Measurements from ENCODE around the gene SNU13. TPM values are rescaled to one million over a fixed set of nuclear protein-coding genes. Genes with fewer than 3 reads are reported as not detected.

Gene SNU13
- total RNA-seq, 2 donors from 2014 or later: 33.3 to 50.6 TPM

DNA sequence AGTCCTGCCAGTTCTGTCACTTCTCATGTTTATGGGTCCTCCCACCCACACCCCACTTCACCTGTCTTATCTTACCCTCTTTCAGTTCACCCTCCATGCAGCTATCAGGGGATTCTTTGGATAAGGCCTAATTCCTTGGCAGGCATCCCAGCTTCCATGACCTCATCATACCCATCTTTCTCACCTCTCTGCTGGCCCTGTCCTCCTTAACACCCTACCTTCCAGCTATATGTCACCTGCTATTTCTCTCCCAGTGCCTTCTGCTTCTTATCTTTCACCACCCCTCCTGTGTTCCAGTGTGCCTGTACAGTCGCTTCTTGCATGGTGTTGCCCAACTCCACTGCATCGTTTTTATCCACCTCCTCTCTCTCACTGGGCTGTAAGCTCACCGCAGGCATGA lies 28.3 kb downstream of the SNU13 start:
- H3K4me3 ChIP-seq: no peak overlapping the region
- H3K9me3 ChIP-seq: no peaks in the 10 kb centered on the region
- H3K36me3 ChIP-seq (replicated peaks in 1 of 2; ENCODE audit: insufficient read depth in 1 of 2, low read depth in 2 of 2): peaks cover 16 to 37% of the 10 kb centered on the region in 2 donors
- H3K27ac ChIP-seq: no peak overlapping the region
- TF ChIP-seq, protein P1, sequence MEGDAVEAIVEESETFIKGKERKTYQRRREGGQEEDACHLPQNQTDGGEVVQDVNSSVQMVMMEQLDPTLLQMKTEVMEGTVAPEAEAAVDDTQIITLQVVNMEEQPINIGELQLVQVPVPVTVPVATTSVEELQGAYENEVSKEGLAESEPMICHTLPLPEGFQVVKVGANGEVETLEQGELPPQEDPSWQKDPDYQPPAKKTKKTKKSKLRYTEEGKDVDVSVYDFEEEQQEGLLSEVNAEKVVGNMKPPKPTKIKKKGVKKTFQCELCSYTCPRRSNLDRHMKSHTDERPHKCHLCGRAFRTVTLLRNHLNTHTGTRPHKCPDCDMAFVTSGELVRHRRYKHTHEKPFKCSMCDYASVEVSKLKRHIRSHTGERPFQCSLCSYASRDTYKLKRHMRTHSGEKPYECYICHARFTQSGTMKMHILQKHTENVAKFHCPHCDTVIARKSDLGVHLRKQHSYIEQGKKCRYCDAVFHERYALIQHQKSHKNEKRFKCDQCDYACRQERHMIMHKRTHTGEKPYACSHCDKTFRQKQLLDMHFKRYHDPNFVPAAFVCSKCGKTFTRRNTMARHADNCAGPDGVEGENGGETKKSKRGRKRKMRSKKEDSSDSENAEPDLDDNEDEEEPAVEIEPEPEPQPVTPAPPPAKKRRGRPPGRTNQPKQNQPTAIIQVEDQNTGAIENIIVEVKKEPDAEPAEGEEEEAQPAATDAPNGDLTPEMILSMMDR (IDR thresholded peaks at IDR 0.05): no peak
- TF ChIP-seq POLR2A (IDR thresholded peaks at IDR 0.05): no peak
- 69 to 76% methylated on average over 3 of the region's 3 CpGs for WGBS, 2 donors
- ATAC-seq: no peak
- no peaks in the 10 kb centered on the region for H3K4me1 ChIP-seq
- H3K27me3 ChIP-seq: no peaks in the 10 kb centered on the region
- no peak for DNase-seq
- intact Hi-C loops (cut with DNase I): no loop called here

DNA sequence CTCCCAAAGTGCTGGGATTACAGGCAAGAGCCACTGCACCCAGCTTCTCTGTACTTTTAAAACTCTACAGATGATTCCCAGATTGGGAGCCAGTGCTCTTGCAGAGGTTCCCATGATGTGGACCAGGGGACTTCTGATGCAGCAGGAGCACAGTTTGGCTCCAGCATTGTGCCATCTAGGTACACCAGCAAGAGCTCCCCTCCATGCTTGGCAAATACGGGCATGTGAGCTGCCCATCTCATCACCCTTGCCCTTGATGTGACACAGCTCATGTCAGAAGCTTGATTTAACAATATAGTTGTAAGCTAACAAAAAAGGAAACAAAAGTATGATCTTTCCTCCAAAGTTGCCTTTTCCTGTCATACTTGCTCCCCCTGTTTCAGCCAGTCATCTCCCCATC lies 28.7 kb downstream of the SNU13 start:
- intact Hi-C loops (cut with DNase I): no loop called here
- no peak for ATAC-seq

GRCh38 chr22:41658869-41659268 lies 29.8 kb downstream of the SNU13 start:
- no peak overlapping the region for H3K4me3 ChIP-seq
- H3K27me3 ChIP-seq: no peaks in the 10 kb centered on the region
- DNase-seq (no peak), ATAC-seq (no peak)
- H3K4me1 ChIP-seq: no peaks in the 10 kb centered on the region
- 94 to 97% methylated on average over 17 of the region's 17 CpGs for WGBS, 2 donors
- no peaks in the 10 kb centered on the region for H3K9me3 ChIP-seq
- no peak overlapping the region for H3K27ac ChIP-seq
- intact Hi-C loops (cut with DNase I): no loop called here
- no peak for TF ChIP-seq POLR2A (IDR thresholded peaks at IDR 0.05)
- H3K36me3 ChIP-seq (replicated peaks in 1 of 2; ENCODE audit: insufficient read depth in 1 of 2, low read depth in 2 of 2): peaks cover 17 to 49% of the 10 kb centered on the region in 2 donors

More for the DNA sequence above, 28.7 kb downstream of the SNU13 start:
- Histone ChIP-seq H3K27ac (no peak overlapping the region), H3K9me3 (no peaks in the 10 kb centered on the region), H3K27me3 (no peaks in the 10 kb centered on the region), H3K4me3 (no peak overlapping the region), H3K4me1 (no peaks in the 10 kb centered on the region), H3K36me3 (replicated peaks in 1 of 2; ENCODE audit: insufficient read depth in 1 of 2, low read depth in 2 of 2) (peaks cover 16 to 40% of the 10 kb centered on the region in 2 donors)
- DNase-seq: no peak
- 86 to 88% methylated on average over 1 of the region's 1 CpG for WGBS, 2 donors
- no peak for TF ChIP-seq POLR2A (IDR thresholded peaks at IDR 0.05)
- TF ChIP-seq, protein P1 (IDR thresholded peaks at IDR 0.05): no peak

DNA sequence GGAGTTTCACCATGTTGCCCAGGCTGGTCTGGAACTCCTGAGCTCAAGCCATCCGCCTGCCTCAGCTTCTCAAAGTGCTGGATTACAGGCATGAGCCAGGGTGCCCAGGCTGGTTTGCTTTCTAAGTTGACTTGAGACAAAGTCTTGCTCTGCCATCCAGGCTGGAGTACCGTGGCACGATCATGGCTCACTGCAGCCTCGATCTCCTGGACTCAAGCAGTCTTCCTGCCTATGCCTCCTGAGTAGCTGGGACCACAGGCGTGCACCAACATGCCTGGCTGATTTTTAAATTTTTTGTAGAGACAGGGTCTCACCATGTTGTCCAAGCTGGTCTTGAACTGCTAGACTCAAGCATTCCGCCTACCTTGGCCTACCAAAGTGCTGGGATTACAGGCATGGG lies 31.0 kb downstream of the SNU13 start:
- 91 to 98% methylated on average over 6 of the region's 6 CpGs for WGBS, 2 donors
- H3K27me3 ChIP-seq: no peaks in the 10 kb centered on the region
- H3K4me3 ChIP-seq: no peak overlapping the region
- DNase-seq (no peak), ATAC-seq (no peak)
- no peak overlapping the region for H3K27ac ChIP-seq
- peaks cover 16 to 56% of the 10 kb centered on the region in 2 donors for H3K36me3 ChIP-seq (replicated peaks in 1 of 2; ENCODE audit: insufficient read depth in 1 of 2, low read depth in 2 of 2)
- intact Hi-C loops (cut with DNase I): no loop called here
- TF ChIP-seq, protein P1 (IDR thresholded peaks at IDR 0.05): no peak
- TF ChIP-seq POLR2A (IDR thresholded peaks at IDR 0.05): no peak
- no peaks in the 10 kb centered on the region for H3K9me3 ChIP-seq
- H3K4me1 ChIP-seq: no peaks in the 10 kb centered on the region

DNA sequence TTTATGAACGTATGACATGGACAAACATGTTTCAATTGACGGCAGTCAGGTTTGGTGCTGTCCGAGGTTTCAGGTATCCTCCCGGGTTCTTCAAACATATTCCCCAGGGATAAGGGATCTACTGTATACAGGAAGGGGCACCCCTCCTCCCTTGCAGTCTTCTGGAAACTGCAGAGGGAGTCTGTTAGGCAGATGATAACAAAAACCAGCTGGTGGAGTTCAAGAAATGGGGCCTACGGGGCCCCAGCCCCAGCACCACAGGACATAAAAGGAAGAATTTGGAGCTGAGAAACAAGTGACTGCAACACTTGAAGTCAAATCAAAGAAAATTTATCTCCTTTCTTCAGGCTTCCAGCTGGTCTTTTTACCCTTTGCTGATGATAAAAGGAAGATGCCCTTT lies 32.1 kb downstream of the SNU13 start:
- no peak for ATAC-seq
- no peaks in the 10 kb centered on the region for H3K4me1 ChIP-seq
- DNase-seq: no peak
- no peak for TF ChIP-seq POLR2A (IDR thresholded peaks at IDR 0.05)
- TF ChIP-seq, protein P1 (IDR thresholded peaks at IDR 0.05): no peak
- H3K4me3 ChIP-seq: no peak overlapping the region
- H3K27me3 ChIP-seq: no peaks in the 10 kb centered on the region
- H3K36me3 ChIP-seq (replicated peaks in 1 of 2; ENCODE audit: insufficient read depth in 1 of 2, low read depth in 2 of 2): peaks cover 16 to 63% of the 10 kb centered on the region in 2 donors
- no peak overlapping the region for H3K27ac ChIP-seq
- H3K9me3 ChIP-seq: no peaks in the 10 kb centered on the region
- WGBS, 2 donors: 79 to 81% methylated on average over 5 of the region's 5 CpGs
- intact Hi-C loops (cut with DNase I): no loop called here

All from body of pancreas (tissue), 4 donors.